ENCODE measurements around the gene METTL21A. TPM values are rescaled to one million over a fixed set of nuclear protein-coding genes. Genes with fewer than 3 reads are reported as not detected.

METTL21A gene
- total RNA-seq: 14.9 and 17.6 TPM in 2 replicates

DNA sequence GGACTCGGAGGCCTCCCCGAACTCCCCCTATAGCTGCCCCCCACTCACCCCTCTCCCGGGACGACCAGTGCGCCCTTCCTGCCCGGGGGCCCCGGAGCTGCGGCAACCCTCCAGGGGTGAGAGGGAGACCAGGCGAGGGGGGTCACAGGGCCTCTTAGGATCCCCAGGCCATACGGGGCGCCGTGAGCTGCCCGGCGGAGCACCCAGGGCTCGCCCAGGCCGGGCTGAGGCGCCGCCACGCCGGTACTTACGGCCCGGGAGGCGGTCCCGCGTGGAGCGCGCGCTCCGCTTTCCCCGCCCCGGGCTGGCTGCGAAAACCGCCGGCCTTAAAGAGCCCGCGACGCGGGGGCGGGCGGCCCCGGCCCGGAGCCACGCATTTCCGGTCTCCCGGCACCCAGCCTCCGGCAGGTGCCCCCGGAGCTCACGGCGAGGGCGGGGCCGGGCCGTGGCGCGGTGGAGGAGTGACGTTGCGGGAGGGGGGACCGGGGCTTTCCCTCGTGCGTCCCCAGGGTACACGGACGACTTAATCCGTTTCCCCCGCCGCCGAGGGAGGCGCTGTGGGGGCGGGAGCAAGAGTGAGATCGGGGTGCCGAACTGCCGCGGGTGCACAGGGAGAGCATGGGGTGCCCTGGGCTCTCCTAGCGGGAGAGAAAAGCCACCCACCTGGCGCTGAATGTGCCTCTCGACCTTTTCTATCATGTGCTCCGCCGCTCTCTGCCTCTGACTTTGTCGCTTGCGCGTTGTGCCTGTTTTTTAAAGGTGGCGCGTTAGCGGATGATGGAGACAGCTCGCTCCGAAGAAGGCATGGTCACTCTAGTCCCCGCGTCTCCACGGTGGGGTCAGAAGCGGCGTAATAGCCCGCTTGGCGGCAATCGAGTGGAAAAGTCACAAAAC is at the start of gene METTL21A:
TSS of gene METTL21A (minus strand) at position 381 of the 894 bp plus-strand sequence. CDS start 1,019 bp downstream, outside the sequence.

Other genes with a start within 250 kb of the METTL21A start
- gene CREB1, start 95.4 kb downstream of the METTL21A start, total RNA-seq: 26.9 and 36.7 TPM in 2 replicates
- gene CCNYL1, start 86.2 kb upstream of the METTL21A start, total RNA-seq: 21.4 and 27.4 TPM in 2 replicates
- gene FZD5, start 144.5 kb upstream of the METTL21A start, total RNA-seq: 4.4 and 4.7 TPM in 2 replicates

Data from mammary microvascular endothelial cell (primary cell).